Brain microvascular endothelial cell (primary cell): Measurements from ENCODE around the gene LETM1.
A peak's percentile ranks its signal among the peaks of the same experiment; 100 is the strongest.

Experiments used
- DNase-seq: peaks from one replicate; pipeline ENCODE4 v3.0.0-alpha.2; 2020
- H3K27ac ChIP-seq: fragments of 250-450 bp; sonication (Bioruptor Pico); 2 replicates; pipeline ENCODE4 v1.5.1; 2020; ENCODE audit warnings: mild to moderate bottlenecking, moderate library complexity
- H3K27me3 ChIP-seq: fragments of 250-450 bp; sonication (Bioruptor Pico); replicated peaks from 2 replicates; pipeline ENCODE4 v1.5.1; 2020; ENCODE audit warnings: mild to moderate bottlenecking
- H3K36me3 ChIP-seq: fragments of 250-450 bp; sonication (Bioruptor Pico); replicated peaks from 2 replicates; pipeline ENCODE4 v1.5.1; 2020; ENCODE audit warnings: mild to moderate bottlenecking
- H3K4me3 ChIP-seq: 2 replicates; pipeline ENCODE4 v1.5.1; 2011; ENCODE audit warnings: low read depth, mild to moderate bottlenecking, control low read depth, low read length, moderate library complexity
- in situ Hi-C: cut with HindIII; loops from 2 replicates; pipeline ENCODE4 v1.10.0; 2017; ENCODE audit warnings: low sequenced_read_pairs, low pct_ligation_motif_present
- TF ChIP-seq, protein P1 (sequence below): IDR thresholded peaks from 2 replicates; pipeline ENCODE4 v1.5.1; 2011; ENCODE audit warnings: low read depth, mild to moderate bottlenecking, moderate library complexity, low read length, control low read depth, inconsistent platforms; ENCODE audit errors: missing control alignments

Gene LETM1

DNA sequence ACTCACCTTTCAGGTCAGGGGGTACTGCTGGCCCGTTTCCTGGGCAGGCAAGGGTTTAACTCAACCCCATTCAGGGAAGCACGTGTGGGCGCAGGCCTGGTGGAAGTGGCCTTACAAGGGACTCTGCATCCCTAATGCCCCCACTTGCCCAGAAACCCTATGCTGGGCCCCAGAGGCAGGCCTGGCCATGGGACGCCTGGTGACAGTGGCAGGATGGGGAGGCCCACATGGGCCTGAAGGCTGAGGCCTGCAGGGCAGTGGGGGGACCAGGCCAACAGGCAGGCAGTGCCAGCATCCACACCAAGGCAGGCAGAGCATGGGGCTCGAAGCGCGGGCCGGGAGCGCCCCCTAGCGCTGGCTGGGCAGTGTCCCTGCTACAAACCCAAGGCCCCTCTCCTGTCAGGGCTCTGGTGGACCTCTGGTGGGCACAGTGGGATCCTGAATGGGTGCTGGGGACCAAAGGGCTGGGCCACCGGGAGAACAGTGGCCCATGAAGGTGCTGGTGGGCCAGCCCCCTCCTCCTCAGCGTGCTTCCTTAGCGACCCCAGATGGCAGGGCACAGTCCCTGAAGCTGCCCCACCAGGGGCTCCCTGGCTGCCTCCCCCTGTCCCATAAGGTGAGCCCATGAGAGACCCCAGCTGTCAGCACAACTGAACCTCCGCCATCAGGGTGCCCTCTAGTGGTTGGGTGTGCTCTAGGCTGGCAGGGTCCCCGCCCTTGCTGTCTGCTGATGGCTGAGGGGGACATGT lies 46.0 kb downstream of the LETM1 start:
- Histone ChIP-seq H3K27me3 (no peaks in the 10 kb centered on the region), H3K27ac (no peak overlapping the region), H3K36me3 (peaks cover 17% of the 10 kb centered on the region), H3K4me3 (no peak overlapping the region)
- DNase-seq, result peak; percentile 32
- TF ChIP-seq, protein P1, sequence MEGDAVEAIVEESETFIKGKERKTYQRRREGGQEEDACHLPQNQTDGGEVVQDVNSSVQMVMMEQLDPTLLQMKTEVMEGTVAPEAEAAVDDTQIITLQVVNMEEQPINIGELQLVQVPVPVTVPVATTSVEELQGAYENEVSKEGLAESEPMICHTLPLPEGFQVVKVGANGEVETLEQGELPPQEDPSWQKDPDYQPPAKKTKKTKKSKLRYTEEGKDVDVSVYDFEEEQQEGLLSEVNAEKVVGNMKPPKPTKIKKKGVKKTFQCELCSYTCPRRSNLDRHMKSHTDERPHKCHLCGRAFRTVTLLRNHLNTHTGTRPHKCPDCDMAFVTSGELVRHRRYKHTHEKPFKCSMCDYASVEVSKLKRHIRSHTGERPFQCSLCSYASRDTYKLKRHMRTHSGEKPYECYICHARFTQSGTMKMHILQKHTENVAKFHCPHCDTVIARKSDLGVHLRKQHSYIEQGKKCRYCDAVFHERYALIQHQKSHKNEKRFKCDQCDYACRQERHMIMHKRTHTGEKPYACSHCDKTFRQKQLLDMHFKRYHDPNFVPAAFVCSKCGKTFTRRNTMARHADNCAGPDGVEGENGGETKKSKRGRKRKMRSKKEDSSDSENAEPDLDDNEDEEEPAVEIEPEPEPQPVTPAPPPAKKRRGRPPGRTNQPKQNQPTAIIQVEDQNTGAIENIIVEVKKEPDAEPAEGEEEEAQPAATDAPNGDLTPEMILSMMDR, result peak; percentile 93
- in situ Hi-C loops, result no loop called here

DNA sequence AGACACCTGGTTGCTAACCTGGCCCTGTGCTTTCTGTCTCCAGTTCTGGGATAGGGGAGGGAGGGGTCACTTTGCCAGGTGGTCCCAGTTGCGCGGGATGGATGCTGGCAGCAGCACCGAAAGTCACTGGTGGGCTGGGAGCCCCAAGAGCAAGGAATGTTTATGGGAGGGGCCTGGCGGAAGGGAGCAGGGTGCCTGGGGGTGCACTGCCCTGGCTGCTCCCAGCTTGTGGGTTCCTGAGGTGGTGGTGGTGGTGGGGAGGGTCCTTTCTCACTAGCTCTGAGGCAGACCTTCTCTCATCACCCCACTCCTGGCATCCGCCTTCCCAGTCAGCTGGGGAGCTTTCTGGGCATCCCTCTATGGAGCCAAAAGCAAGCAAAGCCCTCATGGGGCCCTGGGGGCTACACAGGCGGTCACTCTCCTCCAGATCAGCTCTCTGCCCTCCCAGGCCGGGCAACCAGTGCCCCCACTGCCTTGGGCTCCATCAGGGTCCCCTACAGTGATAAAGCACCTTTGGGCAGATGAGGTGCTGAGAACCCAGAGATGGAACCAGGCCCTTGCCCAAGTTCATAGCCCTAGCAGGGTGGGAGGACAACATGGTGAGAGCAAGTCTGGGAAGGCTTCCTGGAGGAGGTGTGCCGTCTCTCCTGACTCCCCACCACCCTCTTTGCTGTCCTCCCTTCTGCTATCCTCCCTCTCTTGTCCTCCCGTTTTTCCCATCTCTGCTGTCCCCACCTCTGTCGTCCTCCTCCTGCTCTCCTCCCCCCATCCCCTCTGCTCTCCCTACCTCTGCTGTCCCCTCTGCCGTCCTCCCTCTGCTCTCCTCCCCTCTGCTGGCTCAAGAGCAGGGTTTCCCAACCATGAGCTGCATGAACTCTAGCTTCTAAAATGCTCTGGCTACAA lies 46.9 kb downstream of the LETM1 start:
- H3K4me3 ChIP-seq, result no peak overlapping the region
- no peaks in the 10 kb centered on the region for H3K27me3 ChIP-seq
- no peak overlapping the region for H3K27ac ChIP-seq
- DNase-seq, result no peak
- H3K36me3 ChIP-seq, result peaks cover 10% of the 10 kb centered on the region
- TF ChIP-seq, protein P1, result no peak
- in situ Hi-C loops, result no loop called here

DNA sequence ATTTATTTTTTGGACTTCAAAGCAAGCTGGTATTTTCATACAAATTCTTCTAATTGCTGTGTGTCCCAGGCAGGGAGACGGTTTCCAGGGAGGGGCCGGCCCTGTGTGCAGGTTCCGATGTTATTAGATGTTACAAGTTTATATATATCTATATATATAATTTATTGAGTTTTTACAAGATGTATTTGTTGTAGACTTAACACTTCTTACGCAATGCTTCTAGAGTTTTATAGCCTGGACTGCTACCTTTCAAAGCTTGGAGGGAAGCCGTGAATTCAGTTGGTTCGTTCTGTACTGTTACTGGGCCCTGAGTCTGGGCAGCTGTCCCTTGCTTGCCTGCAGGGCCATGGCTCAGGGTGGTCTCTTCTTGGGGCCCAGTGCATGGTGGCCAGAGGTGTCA lies 47.6 kb downstream of the LETM1 start:
- TF ChIP-seq, protein P1, result no peak
- no peak overlapping the region for H3K27ac ChIP-seq
- in situ Hi-C loops, result no loop called here
- H3K27me3 ChIP-seq, result no peaks in the 10 kb centered on the region
- H3K36me3 ChIP-seq, result peaks cover 4% of the 10 kb centered on the region
- H3K4me3 ChIP-seq, result no peak overlapping the region
- no peak for DNase-seq

DNA sequence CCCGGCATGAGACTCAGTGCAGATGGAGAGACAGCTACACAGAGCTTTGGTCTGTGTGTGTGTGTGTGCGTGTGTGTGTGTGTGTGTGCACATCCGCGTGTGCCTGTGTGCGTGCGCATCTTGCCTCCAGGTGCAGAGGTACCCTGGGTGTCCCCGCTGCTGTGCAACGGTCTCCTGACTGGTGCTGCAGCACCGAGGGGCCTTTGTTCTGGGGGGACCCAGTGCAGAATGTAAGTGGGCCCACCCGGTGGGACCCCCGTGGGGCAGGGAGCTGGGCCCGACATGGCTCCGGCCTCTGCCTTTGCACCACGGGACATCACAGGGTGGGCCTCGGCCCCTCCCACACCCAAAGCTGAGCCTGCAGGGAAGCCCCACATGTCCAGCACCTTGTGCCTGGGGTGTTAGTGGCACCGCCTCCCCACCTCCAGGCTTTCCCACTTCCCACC lies 48.6 kb downstream of the LETM1 start:
- Histone ChIP-seq H3K36me3 (no peaks in the 10 kb centered on the region), H3K27ac (no peak overlapping the region), H3K4me3 (no peak overlapping the region), H3K27me3 (no peaks in the 10 kb centered on the region)
- in situ Hi-C loops, result no loop called here
- TF ChIP-seq, protein P1, result no peak
- no peak for DNase-seq

DNA sequence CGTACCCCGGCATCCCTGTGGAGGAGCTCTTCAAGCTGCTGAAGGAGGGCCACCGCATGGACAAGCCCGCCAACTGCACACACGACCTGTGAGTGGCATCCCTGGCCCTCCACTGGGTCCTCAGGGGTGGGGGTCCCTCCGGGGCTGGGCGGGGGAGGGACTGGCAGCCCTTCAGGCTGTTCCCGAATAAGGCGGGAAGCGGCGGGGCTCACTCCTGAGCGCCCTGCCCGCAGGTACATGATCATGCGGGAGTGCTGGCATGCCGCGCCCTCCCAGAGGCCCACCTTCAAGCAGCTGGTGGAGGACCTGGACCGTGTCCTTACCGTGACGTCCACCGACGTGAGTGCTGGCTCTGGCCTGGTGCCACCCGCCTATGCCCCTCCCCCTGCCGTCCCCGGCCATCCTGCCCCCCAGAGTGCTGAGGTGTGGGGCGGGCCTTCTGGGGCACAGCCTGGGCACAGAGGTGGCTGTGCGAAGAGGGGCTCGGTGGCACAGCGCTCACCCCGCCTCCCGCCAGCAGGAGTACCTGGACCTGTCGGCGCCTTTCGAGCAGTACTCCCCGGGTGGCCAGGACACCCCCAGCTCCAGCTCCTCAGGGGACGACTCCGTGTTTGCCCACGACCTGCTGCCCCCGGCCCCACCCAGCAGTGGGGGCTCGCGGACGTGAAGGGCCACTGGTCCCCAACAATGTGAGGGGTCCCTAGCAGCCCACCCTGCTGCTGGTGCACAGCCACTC lies 49.2 kb downstream of the LETM1 start:
- TF ChIP-seq, protein P1, result no peak
- DNase-seq, result no peak
- Histone ChIP-seq H3K27me3 (no peaks in the 10 kb centered on the region), H3K27ac (no peak overlapping the region), H3K4me3 (no peak overlapping the region), H3K36me3 (no peaks in the 10 kb centered on the region)
- in situ Hi-C loops, result no loop called here
